H9 (cell line): ENCODE results near the gene COPS8. TPM values are rescaled to one million over a fixed set of nuclear protein-coding genes. Genes with fewer than 3 reads are reported as not detected.

ENCODE experiments used
- DNase-seq: peaks from one replicate; pipeline ENCODE4 v3.0.0-alpha.2; 2017
- H2AFZ ChIP-seq: one replicate; pipeline ENCODE4 v1.6.1; 2013; ENCODE audit warnings: mild to moderate bottlenecking, low read length, control low read depth, moderate library complexity
- H2AK5ac ChIP-seq: 2 replicates; pipeline ENCODE4 v1.6.1; 2013; ENCODE audit warnings: low read length, control low read depth, mixed read lengths; ENCODE audit not compliant: insufficient read length
- H2BK120ac ChIP-seq: one replicate; pipeline ENCODE4 v1.6.1; 2013; ENCODE audit warnings: low read depth, mild to moderate bottlenecking, low read length, control low read depth, inconsistent platforms; ENCODE audit not compliant: poor library complexity, severe bottlenecking
- H2BK12ac ChIP-seq: 2 replicates; pipeline ENCODE4 v1.6.1; 2013; ENCODE audit warnings: low read length, control low read depth, mixed read lengths, low read depth; ENCODE audit not compliant: insufficient read length
- H2BK15ac ChIP-seq: 2 replicates; pipeline ENCODE4 v1.6.1; 2013; ENCODE audit warnings: low read depth, low read length, control low read depth
- H2BK20ac ChIP-seq: one replicate; pipeline ENCODE4 v1.6.1; 2013; ENCODE audit warnings: low read depth, mild to moderate bottlenecking, low read length, control low read depth, inconsistent platforms; ENCODE audit not compliant: poor library complexity, severe bottlenecking
- H2BK5ac ChIP-seq: 2 replicates; pipeline ENCODE4 v1.6.1; 2013; ENCODE audit warnings: low read length, control low read depth, mixed read lengths; ENCODE audit not compliant: insufficient read length
- H3K14ac ChIP-seq: 2 replicates; pipeline ENCODE4 v1.6.1; 2013; ENCODE audit warnings: low read length, control low read depth; ENCODE audit not compliant: insufficient read depth
- H3K18ac ChIP-seq: 2 replicates; pipeline ENCODE4 v1.6.1; 2013; ENCODE audit warnings: low read depth, mild to moderate bottlenecking, mixed read lengths, low read length, control low read depth; ENCODE audit not compliant: insufficient read length
- H3K23ac ChIP-seq: 2 replicates; pipeline ENCODE4 v1.6.1; 2013; ENCODE audit warnings: low read length, control low read depth, mixed read lengths, low read depth; ENCODE audit not compliant: insufficient read length
- H3K23me2 ChIP-seq: 2 replicates; pipeline ENCODE4 v1.6.1; 2013; ENCODE audit warnings: low read depth, mild to moderate bottlenecking, mixed read lengths, low read length, control low read depth; ENCODE audit not compliant: insufficient read length, poor library complexity, severe bottlenecking
- H3K27ac ChIP-seq: 2 replicates; pipeline ENCODE4 v1.5.1; 2013; ENCODE audit warnings: low read length, control low read depth, mixed read lengths, low read depth; ENCODE audit not compliant: insufficient read length
- H3K27me3 ChIP-seq: 2 replicates; pipeline ENCODE4 v1.6.1; 2013; ENCODE audit warnings: low read length, control low read depth, inconsistent platforms; ENCODE audit not compliant: insufficient read depth
- H3K4ac ChIP-seq: 2 replicates; pipeline ENCODE4 v1.6.1; 2013; ENCODE audit warnings: low read depth, mild to moderate bottlenecking, control low read depth, inconsistent platforms, low read length, moderate library complexity
- H3K4me1 ChIP-seq: 2 replicates; pipeline ENCODE4 v1.6.1; 2013; ENCODE audit warnings: low read length, control low read depth, inconsistent platforms; ENCODE audit not compliant: insufficient read depth
- H3K4me2 ChIP-seq: 2 replicates; pipeline ENCODE4 v1.6.1; 2013; ENCODE audit warnings: low read length, control low read depth, mixed read lengths; ENCODE audit not compliant: insufficient read length, insufficient read depth
- H3K56ac ChIP-seq: 2 replicates; pipeline ENCODE4 v1.6.1; 2013; ENCODE audit warnings: low read depth, mild to moderate bottlenecking, mixed read lengths, low read length, control low read depth; ENCODE audit not compliant: insufficient read length
- H3K79me1 ChIP-seq: 2 replicates; pipeline ENCODE4 v1.6.1; 2013; ENCODE audit warnings: low read depth, mild to moderate bottlenecking, moderate library complexity, low read length, control low read depth, inconsistent platforms; ENCODE audit not compliant: insufficient read depth, poor library complexity, severe bottlenecking
- H3K79me2 ChIP-seq: 2 replicates; pipeline ENCODE4 v1.6.1; 2013; ENCODE audit warnings: low read length, control low read depth, inconsistent platforms; ENCODE audit not compliant: insufficient read depth
- H3K9ac ChIP-seq: 2 replicates; pipeline ENCODE4 v1.6.1; 2013; ENCODE audit warnings: low read length, control low read depth, mixed read lengths; ENCODE audit not compliant: insufficient read length; ENCODE audit errors: extremely low read depth
- H3K9me3 ChIP-seq: one replicate; pipeline ENCODE4 v1.6.1; 2013; ENCODE audit warnings: low read depth, low read length, inconsistent platforms; ENCODE audit not compliant: control insufficient read depth
- H3T11ph ChIP-seq: one replicate; pipeline ENCODE4 v1.6.1; 2013; ENCODE audit warnings: mild to moderate bottlenecking, low read length, control low read depth, inconsistent platforms
- H4K20me1 ChIP-seq: one replicate; pipeline ENCODE4 v1.6.1; 2013; ENCODE audit not compliant: control insufficient read depth, insufficient read length, insufficient read depth
- H4K5ac ChIP-seq: 2 replicates; pipeline ENCODE4 v1.6.1; 2013; ENCODE audit warnings: low read depth, mild to moderate bottlenecking, mixed read lengths, low read length, control low read depth; ENCODE audit not compliant: insufficient read length
- H4K8ac ChIP-seq: replicated peaks from 2 replicates; pipeline ENCODE4 v1.6.1; 2013; ENCODE audit warnings: low read length, control low read depth, mixed read lengths, low read depth; ENCODE audit not compliant: insufficient read length
- H4K91ac ChIP-seq: 2 replicates; pipeline ENCODE4 v1.6.1; 2013; ENCODE audit warnings: low read depth, mild to moderate bottlenecking, moderate library complexity, mixed read lengths, low read length, control low read depth; ENCODE audit not compliant: insufficient read length
- H3K27ac Mint-ChIP-seq, 3 experiments: 2 replicates in 2 of 3; 3 replicates in 1 of 3; pipeline ENCODE4 v1.8.0; 2020 to 2021; ENCODE audit warnings: mixed read lengths in 3 of 3, mild to moderate bottlenecking in 1 of 3, moderate library complexity in 1 of 3
- H3K27me3 Mint-ChIP-seq: 2 replicates; pipeline ENCODE4 v1.8.0; 2021; ENCODE audit warnings: low read depth, mild to moderate bottlenecking, moderate library complexity, mixed read lengths
- H3K36me3 Mint-ChIP-seq, 3 experiments: 2 replicates in 2 of 3; 3 replicates in 1 of 3; pipeline ENCODE4 v1.8.0; 2020 to 2021; ENCODE audit warnings: low read depth in 3 of 3, mixed read lengths in 3 of 3; ENCODE audit not compliant: insufficient read depth in 1 of 3
- H3K4me1 Mint-ChIP-seq, 2 experiments: 2 replicates each; pipeline ENCODE4 v1.8.0; 2020; ENCODE audit warnings: mixed read lengths in 2 of 2
- H3K4me3 Mint-ChIP-seq, 2 experiments: 2 replicates in 1 of 2; 3 replicates in 1 of 2; pipeline ENCODE4 v1.8.0; 2020 to 2021; ENCODE audit warnings: mild to moderate bottlenecking in 2 of 2, mixed read lengths in 2 of 2, moderate library complexity in 1 of 2
- H3K9me3 Mint-ChIP-seq, 2 experiments: 2 replicates in 1 of 2; 3 replicates in 1 of 2; pipeline ENCODE4 v1.8.0; 2020; ENCODE audit warnings: mild to moderate bottlenecking in 2 of 2, mixed read lengths in 2 of 2, moderate library complexity in 1 of 2
- WGBS: extraction: QIAGEN DNeasy Blood & Tissue Kit; methylation state at CpG from one replicate; pipeline ENCODE4 v1.1.7; 2013; ENCODE audit warnings: missing lambda C conversion rate, low lambda C conversion rate, mixed read lengths; ENCODE audit not compliant: insufficient read length; ENCODE audit errors: extremely low coverage; 5-methylcytosine and 5-hydroxymethylcytosine counted together
- total RNA-seq: library from RNA; stranded (reverse); gene quantifications from 2 replicates; pipeline ENCODE4 v1.2.1, GENCODE V29; 2021
- TF ChIP-seq, protein P1 (sequence below): fragments of 200-600 bp; sonication (generic); conservative IDR thresholded peaks from 3 replicates; pipeline ENCODE4 v1.8.0; 2021; ENCODE audit warnings: antibody characterized with exemption, mild to moderate bottlenecking

Gene COPS8
- total RNA-seq, 1 experiment from 2014 or later, result 65.2 TPM

GRCh38 chr2:237122214-237122666, 36.6 kb downstream of the COPS8 start:
- Histone ChIP-seq H3K79me1 (no peaks in the 10 kb centered on the region), H2BK5ac (no peak overlapping the region), H4K91ac (no peak overlapping the region), H3K14ac (no peak overlapping the region), H3K56ac (no peak overlapping the region), H2BK12ac (no peak overlapping the region), H3K9me3 (no peaks in the 10 kb centered on the region), H3K79me2 (no peaks in the 10 kb centered on the region), H3K23ac (no peak overlapping the region), H3K27ac (no peak overlapping the region), H3T11ph (no peak overlapping the region), H4K8ac (no peak overlapping the region), H3K9ac (no peak overlapping the region), H3K4ac (no peak overlapping the region), H2BK120ac (no peak overlapping the region), H4K5ac (no peak overlapping the region), H3K27me3 (no peaks in the 10 kb centered on the region), H4K20me1 (no peaks in the 10 kb centered on the region), H2BK15ac (no peak overlapping the region), H2BK20ac (no peak overlapping the region), H3K4me1 (no peaks in the 10 kb centered on the region), H3K23me2 (no peaks in the 10 kb centered on the region), H3K18ac (no peak overlapping the region), H3K4me2 (no peak overlapping the region), H2AK5ac (no peak overlapping the region), H2AFZ (peak overlapping the region; percentile 84)
- H3K9me3 Mint-ChIP-seq, result peaks cover 10 to 11% of the 10 kb centered on the region in 2 experiments; a peak in 4 of 5 replicates
- peak; percentile 87 for DNase-seq
- H3K36me3 Mint-ChIP-seq, result no peaks in the 10 kb centered on the region; a peak in 1 of 7 replicates
- TF ChIP-seq, protein P1, sequence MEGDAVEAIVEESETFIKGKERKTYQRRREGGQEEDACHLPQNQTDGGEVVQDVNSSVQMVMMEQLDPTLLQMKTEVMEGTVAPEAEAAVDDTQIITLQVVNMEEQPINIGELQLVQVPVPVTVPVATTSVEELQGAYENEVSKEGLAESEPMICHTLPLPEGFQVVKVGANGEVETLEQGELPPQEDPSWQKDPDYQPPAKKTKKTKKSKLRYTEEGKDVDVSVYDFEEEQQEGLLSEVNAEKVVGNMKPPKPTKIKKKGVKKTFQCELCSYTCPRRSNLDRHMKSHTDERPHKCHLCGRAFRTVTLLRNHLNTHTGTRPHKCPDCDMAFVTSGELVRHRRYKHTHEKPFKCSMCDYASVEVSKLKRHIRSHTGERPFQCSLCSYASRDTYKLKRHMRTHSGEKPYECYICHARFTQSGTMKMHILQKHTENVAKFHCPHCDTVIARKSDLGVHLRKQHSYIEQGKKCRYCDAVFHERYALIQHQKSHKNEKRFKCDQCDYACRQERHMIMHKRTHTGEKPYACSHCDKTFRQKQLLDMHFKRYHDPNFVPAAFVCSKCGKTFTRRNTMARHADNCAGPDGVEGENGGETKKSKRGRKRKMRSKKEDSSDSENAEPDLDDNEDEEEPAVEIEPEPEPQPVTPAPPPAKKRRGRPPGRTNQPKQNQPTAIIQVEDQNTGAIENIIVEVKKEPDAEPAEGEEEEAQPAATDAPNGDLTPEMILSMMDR, result peak; percentile 74
- H3K4me3 Mint-ChIP-seq, result no peak overlapping the region
- no CpG with 5 or more reads among the region's 8 CpGs for WGBS
- no peaks in the 10 kb centered on the region for H3K4me1 Mint-ChIP-seq
- peaks cover 16% of the 10 kb centered on the region for H3K27me3 Mint-ChIP-seq
- no peak overlapping the region for H3K27ac Mint-ChIP-seq
